HFF-Myc (cell line): ENCODE data around the gene ODF4.
"Not testable (repeated sequence)": the region's sequence is repeated elsewhere in the genome, so short reads cannot be mapped to it uniquely, and the experiment has no call there.

Experiments
- DNase-seq: peaks from one replicate; pipeline ENCODE4 v3.0.0-alpha.2; 2011; ENCODE audit warnings: low read depth; ENCODE audit errors: extremely low read depth
- H3K4me3 ChIP-seq: replicated peaks from 2 replicates; pipeline ENCODE4 v1.5.1; 2011; ENCODE audit warnings: low read depth, mild to moderate bottlenecking, control low read depth, low read length
- TF ChIP-seq, protein P1 (sequence below): IDR thresholded peaks from 2 replicates; pipeline ENCODE4 v1.5.1; 2012; ENCODE audit warnings: mild to moderate bottlenecking, low read depth, low read length, control low read depth; ENCODE audit errors: missing control alignments

ODF4 gene

DNA sequence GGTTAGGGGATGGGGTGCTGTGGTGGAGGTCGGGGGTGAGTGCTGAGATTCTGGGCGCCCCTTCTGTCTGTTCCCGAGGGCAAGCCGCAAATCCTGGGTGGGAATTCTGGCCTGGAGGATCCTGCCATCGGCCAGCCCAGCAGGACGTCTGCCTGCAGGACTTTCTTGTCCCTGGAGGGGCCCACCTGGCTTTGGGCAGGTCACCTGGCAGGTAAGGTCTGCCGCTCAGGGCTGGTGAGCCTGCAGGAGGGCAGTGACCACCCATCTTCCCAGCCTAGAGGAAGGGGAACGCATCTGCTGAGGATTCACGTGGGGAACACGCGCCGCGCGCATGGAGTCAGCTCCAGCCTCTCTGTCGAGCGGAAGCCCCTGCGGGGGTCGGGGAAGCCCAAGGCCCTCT is 52.6 kb downstream of the ODF4 start:
- DNase-seq = no peak
- TF ChIP-seq, protein P1, sequence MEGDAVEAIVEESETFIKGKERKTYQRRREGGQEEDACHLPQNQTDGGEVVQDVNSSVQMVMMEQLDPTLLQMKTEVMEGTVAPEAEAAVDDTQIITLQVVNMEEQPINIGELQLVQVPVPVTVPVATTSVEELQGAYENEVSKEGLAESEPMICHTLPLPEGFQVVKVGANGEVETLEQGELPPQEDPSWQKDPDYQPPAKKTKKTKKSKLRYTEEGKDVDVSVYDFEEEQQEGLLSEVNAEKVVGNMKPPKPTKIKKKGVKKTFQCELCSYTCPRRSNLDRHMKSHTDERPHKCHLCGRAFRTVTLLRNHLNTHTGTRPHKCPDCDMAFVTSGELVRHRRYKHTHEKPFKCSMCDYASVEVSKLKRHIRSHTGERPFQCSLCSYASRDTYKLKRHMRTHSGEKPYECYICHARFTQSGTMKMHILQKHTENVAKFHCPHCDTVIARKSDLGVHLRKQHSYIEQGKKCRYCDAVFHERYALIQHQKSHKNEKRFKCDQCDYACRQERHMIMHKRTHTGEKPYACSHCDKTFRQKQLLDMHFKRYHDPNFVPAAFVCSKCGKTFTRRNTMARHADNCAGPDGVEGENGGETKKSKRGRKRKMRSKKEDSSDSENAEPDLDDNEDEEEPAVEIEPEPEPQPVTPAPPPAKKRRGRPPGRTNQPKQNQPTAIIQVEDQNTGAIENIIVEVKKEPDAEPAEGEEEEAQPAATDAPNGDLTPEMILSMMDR = no peak
- H3K4me3 ChIP-seq = no peak overlapping the region

DNA sequence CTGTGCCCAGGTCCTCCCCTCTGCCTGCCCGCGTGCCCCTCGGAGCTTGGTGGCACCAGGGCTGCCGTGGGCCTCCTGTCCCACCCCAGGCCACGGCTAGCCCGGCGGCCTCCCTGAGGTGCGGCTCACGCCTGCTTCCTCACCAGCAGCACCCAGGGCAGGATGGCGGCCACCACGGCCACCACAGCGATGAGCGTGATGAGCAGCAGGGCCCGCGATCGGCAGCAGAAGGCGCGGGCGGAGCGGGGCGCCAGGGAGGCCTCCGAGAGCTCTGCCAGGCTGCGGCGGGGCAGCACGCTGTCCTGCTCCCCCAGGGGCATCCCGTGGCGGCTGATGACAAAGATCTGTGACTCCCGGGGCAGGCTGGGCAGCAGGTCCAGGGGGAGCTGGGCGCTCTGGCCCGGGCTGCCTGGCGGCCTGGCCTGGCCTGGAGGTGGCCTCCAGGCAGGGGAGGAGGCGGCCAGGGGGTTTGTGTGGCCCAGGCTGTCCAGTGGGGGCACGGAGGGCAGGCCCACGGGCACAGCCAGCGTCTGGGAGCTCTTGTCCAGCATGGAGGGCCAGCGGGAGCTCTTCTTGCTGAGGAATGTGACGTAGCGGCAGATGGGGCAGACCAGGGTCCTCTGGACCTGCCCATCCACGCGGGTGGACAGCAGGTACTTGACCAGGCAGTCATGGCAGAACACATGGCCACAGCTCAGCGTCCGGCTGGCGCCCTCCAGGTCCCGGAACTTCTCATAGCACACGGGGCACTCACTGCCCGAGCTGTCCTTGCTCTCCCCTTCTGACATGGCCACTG is 53.2 kb downstream of the ODF4 start:
- H3K4me3 ChIP-seq = no peak overlapping the region
- TF ChIP-seq, protein P1 = no peak
- no peak for DNase-seq

DNA sequence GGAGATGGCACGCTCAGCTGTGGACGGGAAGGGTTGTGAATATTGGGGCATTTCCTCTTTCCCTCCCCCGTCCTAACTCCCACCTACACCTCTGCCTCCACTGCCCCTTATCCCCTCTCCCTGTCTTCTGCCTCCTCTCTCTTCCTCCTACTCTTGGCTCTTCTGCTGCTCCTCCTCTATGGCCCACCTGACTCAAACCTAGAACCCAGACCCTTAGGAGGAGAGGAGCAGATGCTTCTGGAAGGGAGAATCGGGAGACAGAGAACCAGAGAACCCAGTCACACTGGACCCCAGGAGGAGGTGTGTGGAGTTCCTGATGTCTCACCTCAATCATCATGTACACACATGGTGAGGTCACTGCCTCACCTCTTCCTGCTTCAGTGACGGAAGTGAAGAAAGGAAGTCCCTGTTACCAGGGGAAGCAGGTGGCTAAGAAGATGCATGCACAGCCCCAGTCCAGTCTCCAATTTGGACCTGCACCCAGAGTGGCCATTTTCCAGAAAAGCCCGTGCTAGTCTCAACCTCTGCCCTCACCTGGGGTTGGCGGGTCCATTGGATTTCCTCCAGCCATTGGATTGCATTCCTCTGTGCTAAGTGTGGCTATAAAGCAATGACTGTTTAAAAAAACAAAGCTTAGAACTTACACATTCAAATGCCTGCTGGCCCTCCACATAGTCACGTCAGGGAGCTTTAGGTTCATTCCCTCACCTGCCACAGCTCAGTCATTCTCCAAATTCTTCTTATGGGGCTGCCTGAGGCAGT is 54.0 kb downstream of the ODF4 start:
- DNase-seq = no peak
- H3K4me3 ChIP-seq = no peak overlapping the region
- TF ChIP-seq, protein P1 = no peak

DNA sequence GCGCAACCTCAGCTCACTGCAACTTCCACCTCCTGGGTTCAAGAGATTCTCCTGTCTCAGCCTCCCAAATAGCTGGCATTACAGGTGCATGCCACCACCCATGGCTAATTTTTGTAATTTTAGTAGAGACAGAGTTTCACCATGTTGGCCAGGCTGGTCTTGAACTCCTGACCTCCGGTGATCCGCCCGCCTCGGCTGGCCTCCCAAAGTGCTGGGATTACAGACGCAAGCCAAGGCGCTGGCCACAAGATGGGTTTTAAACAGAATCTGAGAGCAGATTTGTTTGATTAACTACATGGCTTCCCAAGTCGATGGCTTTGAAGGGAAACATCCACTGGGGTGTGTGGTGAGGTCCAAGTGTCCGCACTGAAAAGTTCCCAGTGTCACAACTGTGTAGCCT is 54.9 kb downstream of the ODF4 start:
- H3K4me3 ChIP-seq, DNase-seq: not testable (repeated sequence)
